Stimulated activated CD4-positive, alpha-beta T cell treated with anti-CD3 and anti-CD28 coated beads, Interleukin-12 subunit alpha, Interleukin-12 subunit beta, amount 100 ng/mL, for 24 hours (primary cell): ENCODE measurements around the gene ADCY10.

Source experiments
- DNase-seq, 2 experiments: peaks; one replicate each; pipeline ENCODE4 v3.0.0-alpha.2; 2020; ENCODE audit warnings: low read depth in 2 of 2

ADCY10 gene

DNA sequence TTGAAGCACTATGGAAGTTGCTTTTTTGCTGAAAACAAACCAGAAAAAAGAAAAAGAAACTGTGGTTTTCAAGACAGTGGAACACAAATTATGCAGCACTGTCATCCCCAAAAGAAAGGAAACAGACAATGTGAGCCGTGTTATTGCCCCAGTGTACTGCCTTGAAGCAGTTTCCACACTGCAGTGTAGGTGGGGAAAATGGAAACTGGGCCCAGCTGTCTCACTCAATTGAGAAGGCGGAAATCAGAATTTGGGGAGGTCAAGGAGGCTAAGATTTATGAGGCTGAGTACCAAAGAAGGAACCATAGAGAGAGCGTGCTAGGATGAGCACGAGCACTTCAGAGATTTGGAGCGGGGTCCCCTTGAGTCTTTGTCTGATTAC, 136.7 kb downstream of the ADCY10 start:
- DNase-seq, result no peak

DNA sequence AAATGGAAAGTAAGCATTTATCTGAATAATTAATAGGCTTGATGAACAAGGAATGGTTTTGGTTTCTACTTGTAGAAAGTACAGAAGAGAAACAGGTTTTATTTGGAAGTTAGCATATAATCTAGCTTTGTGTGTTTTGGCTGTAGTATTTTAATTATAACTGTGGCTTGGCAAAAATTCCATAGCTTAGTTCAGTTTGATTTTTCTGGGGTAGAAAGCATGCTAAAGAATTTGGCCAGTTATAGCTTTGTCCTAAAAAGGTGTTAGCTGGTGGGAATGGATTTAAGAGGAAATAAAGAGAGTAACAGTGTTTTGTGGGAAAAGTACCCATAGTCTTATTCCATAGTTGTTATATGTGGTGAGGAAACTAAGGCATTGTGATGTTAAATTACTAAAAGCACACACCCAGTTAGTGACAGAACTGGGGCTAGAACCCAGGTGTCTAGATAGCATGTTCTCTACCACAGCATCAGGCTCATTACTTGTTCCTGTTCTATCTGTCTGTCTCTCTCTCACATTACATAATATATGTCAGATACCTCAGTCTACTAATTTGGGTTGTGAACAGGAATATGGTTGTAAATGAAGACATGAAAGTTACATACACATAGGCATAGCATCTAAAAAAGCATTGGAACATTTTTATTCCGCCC, 137.2 kb downstream of the ADCY10 start:
- DNase-seq, result no peak

DNA sequence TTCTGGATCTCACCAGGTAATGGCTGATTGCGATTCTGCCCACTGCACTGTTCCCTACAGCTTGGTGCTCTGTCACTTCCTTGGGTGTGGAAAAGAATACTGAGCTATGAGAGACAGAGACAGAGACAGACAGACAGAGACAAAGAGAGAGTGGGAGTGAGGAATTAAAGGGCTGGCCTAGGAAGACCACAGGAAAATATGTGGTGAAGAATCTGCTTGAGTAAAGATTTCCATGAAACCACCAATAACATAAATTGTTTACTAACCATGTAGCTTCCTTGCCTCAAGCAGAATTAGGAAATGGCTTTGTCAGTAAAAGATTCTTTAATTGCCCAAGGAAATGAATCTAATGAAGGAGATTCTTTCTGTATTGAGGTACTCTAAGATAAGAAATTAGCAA, 137.8 kb downstream of the ADCY10 start:
- no peak for DNase-seq

DNA sequence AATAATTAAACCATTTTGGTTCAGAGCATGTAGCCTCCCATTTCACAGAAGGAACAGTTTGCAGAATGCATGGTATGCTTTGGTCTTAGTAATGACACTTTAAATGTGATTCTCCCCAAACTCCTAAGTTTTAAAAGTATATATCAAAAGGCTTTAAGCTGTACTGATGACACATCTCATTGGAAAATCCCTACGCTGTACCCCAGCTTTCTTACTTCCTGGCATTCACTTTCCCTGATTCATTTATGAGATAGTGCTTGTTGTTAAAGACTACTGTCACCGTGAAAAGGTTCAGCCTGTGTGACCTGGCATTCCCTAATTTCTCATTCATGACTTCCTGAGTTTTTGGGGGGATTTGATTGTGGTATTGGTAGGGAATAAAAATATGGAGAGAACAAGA, 138.8 kb downstream of the ADCY10 start:
- DNase-seq, result no peak

- DNase-seq, result no peak
Measured at GRCh38 chr1:167774710-167775109, 139.2 kb downstream of the ADCY10 start.

- DNase-seq, result no peak
Measured at GRCh38 chr1:167773516-167773915, 140.4 kb downstream of the ADCY10 start.

DNA sequence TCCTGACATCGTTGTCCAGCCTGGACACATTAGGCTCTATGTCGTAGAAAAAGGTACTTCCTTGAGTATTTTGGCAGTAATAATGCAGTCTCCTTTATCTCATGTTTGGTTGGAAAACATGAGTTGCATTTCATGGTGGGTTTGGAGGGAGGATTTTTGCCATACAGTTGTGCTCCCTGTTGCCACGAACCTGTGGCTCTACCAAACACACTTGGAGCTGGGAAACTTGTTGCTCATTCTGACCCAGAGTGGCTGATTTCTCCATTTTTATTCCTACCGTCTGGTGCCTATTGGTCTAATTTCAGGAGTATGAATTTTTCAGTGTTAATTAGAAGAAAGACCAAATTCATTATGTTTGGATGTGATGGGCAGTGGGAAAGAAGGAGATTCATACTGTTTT, 141.5 kb downstream of the ADCY10 start:
- no peak for DNase-seq

- DNase-seq, result no peak
Measured at GRCh38 chr1:167770127-167770526, 143.8 kb downstream of the ADCY10 start.

- no peak for DNase-seq
Measured at GRCh38 chr1:167767761-167768160, 146.2 kb downstream of the ADCY10 start.

DNA sequence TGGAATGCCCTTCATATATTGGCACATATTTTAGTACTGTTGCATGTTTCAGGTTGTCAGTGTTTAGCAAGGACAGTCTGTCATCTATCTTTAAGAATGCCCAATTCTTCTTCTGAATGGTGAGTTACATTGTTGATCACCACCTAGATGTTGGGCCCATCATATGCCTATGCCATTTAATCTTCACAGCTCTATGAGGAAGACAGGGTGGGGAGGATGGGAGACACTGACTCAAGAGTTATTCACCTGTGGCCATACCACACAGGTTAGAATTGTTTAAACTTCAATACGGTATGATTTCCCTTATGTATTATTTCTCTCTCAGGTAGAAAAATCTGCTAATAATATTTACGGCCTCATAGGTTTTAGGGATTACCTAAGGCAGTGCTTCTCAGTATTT, 147.4 kb downstream of the ADCY10 start:
- no peak for DNase-seq

DNA sequence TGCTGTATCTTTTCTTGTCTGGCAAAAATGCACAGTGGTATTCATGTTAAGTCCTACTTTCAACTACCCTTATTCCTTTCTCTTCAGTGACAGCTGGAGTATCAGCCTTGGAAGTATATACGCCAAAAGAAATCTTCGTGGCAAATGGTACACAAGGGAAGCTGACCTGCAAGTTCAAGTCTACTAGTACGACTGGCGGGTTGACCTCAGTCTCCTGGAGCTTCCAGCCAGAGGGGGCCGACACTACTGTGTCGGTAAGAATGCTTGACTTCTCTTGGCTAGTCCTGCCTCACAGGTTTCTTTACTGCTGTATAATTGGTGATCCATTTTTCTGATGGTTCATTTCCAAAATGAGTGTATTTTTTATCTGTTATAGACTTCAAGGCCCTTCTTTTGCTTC, 148.4 kb downstream of the ADCY10 start:
- DNase-seq, result no peak

- no peak for DNase-seq
Measured at GRCh38 chr1:167764458-167765330, 149.2 kb downstream of the ADCY10 start.

- no peak for DNase-seq
Measured at GRCh38 chr1:167763525-167764220, 150.3 kb downstream of the ADCY10 start.

DNA sequence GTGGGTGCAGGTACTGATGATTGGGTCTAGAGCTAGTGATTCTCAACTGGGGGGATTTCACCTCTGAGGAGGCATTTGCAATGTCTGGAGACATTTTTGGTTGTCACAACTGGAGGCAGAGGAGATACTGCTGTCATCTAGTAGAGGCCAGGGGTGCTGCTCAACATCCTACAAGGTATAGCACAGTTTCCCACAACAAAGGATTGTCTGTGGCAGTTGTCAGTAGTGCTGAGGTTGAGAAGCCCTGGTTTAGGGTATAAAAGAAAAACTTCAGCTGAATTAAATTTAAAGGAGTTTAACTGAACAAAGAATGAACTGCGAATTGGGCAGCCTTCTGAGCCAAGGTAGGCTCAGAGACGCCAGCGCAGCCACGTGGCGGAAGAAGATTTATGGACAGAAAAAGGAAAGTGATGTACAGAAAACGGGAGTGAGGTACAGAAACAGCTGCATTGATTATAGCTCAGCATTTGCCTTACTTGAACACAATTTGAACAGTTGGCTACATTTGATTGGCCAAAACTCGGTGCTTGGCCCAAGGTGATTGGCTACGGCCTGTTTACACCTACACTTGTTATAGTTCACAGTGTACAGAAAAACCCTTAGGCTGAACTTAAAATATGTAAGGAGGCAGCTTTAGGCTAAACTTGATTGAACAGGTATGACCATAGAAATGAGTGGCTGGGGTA, 151.7 kb downstream of the ADCY10 start:
- DNase-seq, result no peak

DNA sequence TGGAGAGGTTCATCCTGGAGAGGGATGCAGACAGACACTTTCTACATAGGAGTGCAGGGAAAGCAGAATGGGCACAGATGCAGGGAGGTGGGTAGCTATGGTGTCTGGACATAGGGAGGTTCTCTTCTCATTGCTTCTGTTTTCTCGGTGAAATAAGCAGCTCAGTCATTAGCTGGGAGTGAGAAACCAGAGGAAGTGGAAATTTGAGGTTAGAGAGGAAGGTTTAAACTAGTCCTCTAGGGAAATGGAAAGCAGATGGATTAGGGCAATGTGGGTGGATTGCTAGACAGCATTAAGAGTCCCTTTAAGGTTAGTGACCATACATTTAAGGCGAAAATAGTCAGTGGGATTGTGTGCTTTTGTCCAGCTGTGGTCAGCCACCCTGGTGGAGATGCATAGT, 152.5 kb downstream of the ADCY10 start:
- no peak for DNase-seq
